ENCODE data around the gene LRG1.
"Not testable (repeated sequence)": the region's sequence is repeated elsewhere in the genome, so short reads cannot be mapped to it uniquely, and the experiment has no call there.

LRG1 gene

GRCh38 chr19:4529924-4530522, 9.8 kb downstream of the LRG1 start:
- DNase-seq (ENCODE audit: low read depth in 2 of 2) = no peak

GRCh38 chr19:4528843-4529242, 11.0 kb downstream of the LRG1 start:
- DNase-seq (ENCODE audit: low read depth in 2 of 2) = no peak

GRCh38 chr19:4527377-4527776, 12.5 kb downstream of the LRG1 start:
- DNase-seq (ENCODE audit: low read depth in 2 of 2) = not testable (repeated sequence)

- DNase-seq (ENCODE audit: low read depth in 2 of 2) = no peak
Measured at GRCh38 chr19:4525563-4526002, 14.3 kb downstream of the LRG1 start.

- DNase-seq (ENCODE audit: low read depth in 2 of 2) = peak; percentile 31 to 39
Measured at GRCh38 chr19:4524808-4525562, 14.9 kb downstream of the LRG1 start.

GRCh38 chr19:4523306-4524110, 16.3 kb downstream of the LRG1 start:
- no peak for DNase-seq (ENCODE audit: low read depth in 2 of 2)

GRCh38 chr19:4522291-4523002, 17.4 kb downstream of the LRG1 start:
- no peak for DNase-seq (ENCODE audit: low read depth in 2 of 2)

GRCh38 chr19:4521888-4522242, 18.0 kb downstream of the LRG1 start:
- DNase-seq (ENCODE audit: low read depth in 2 of 2) = no peak

- DNase-seq (ENCODE audit: low read depth in 2 of 2) = no peak
Measured at GRCh38 chr19:4521170-4521887, 18.5 kb downstream of the LRG1 start.

- no peak for DNase-seq (ENCODE audit: low read depth in 2 of 2)
Measured at GRCh38 chr19:4519521-4520277, 20.1 kb downstream of the LRG1 start.

GRCh38 chr19:4519172-4519496, 20.7 kb downstream of the LRG1 start:
- no peak for DNase-seq (ENCODE audit: low read depth in 2 of 2)

- DNase-seq (ENCODE audit: low read depth in 2 of 2) = no peak
Measured at GRCh38 chr19:4518345-4519171, 21.3 kb downstream of the LRG1 start, which contains the start of gene PLIN4. TSS of gene PLIN4 (minus strand) at chr19:4518486. CDS start at chr19:4518272, 214 bp downstream.

- DNase-seq (ENCODE audit: low read depth in 2 of 2) = no peak
Measured at GRCh38 chr19:4517451-4518057, 22.3 kb downstream of the LRG1 start.

GRCh38 chr19:4516939-4517300, 22.9 kb downstream of the LRG1 start:
- DNase-seq (ENCODE audit: low read depth in 2 of 2) = no peak

GRCh38 chr19:4516199-4516938, 23.5 kb downstream of the LRG1 start:
- DNase-seq (ENCODE audit: low read depth in 2 of 2) = no peak

GRCh38 chr19:4515732-4516131, 24.1 kb downstream of the LRG1 start:
- no peak for DNase-seq (ENCODE audit: low read depth in 2 of 2)

GRCh38 chr19:4513248-4513647, 26.6 kb downstream of the LRG1 start:
- DNase-seq (ENCODE audit: low read depth in 2 of 2) = no peak

GRCh38 chr19:4512070-4512469, 27.8 kb downstream of the LRG1 start:
- DNase-seq (ENCODE audit: low read depth in 2 of 2) = no peak
